ENCODE results near the gene EPHB1.

EPHB1 gene

GRCh38 chr3:134794950-134795745, at the start of gene EPHB1:
TSS of gene EPHB1 (plus strand) at chr3:134795260.
- no peaks in the 10 kb centered on the region for H3K36me3 ChIP-seq (ENCODE audit: control insufficient read depth, insufficient read depth, low read length)
- peaks cover 10% of the 10 kb centered on the region for H3K27me3 ChIP-seq (ENCODE audit: control insufficient read depth, insufficient read depth, low read length)
- no peak within 1 kb of the TSS for H3K9ac ChIP-seq (ENCODE audit: low read length)
- H3K4me3 ChIP-seq (ENCODE audit: low read length) = peak within 1 kb of the TSS; percentile 78
- peaks cover 12% of the 10 kb centered on the region for H3K4me1 ChIP-seq (ENCODE audit: control insufficient read depth, insufficient read depth, low read length)
- H3K27ac ChIP-seq (ENCODE audit: low read depth, low read length) = peak within 1 kb of the TSS; percentile 95

GRCh38 chr3:134748698-134749097, 46.4 kb upstream of the EPHB1 start:
- Histone ChIP-seq H3K36me3 (ENCODE audit: control insufficient read depth, insufficient read depth, low read length) (no peaks in the 10 kb centered on the region), H3K4me3 (ENCODE audit: low read length) (no peak overlapping the region), H3K27ac (ENCODE audit: low read depth, low read length) (no peak overlapping the region), H3K4me1 (ENCODE audit: control insufficient read depth, insufficient read depth, low read length) (peaks cover 3% of the 10 kb centered on the region), H3K9ac (ENCODE audit: low read length) (no peak overlapping the region), H3K27me3 (ENCODE audit: control insufficient read depth, insufficient read depth, low read length) (peaks cover 1% of the 10 kb centered on the region)

GRCh38 chr3:134749174-134749573, 45.9 kb upstream of the EPHB1 start:
- Histone ChIP-seq H3K36me3 (ENCODE audit: control insufficient read depth, insufficient read depth, low read length) (no peaks in the 10 kb centered on the region), H3K27me3 (ENCODE audit: control insufficient read depth, insufficient read depth, low read length) (peaks cover 1% of the 10 kb centered on the region), H3K27ac (ENCODE audit: low read depth, low read length) (no peak overlapping the region), H3K9ac (ENCODE audit: low read length) (no peak overlapping the region), H3K4me3 (ENCODE audit: low read length) (no peak overlapping the region), H3K4me1 (ENCODE audit: control insufficient read depth, insufficient read depth, low read length) (peaks cover 3% of the 10 kb centered on the region)

- no peak overlapping the region for H3K9ac ChIP-seq (ENCODE audit: low read length)
Measured at GRCh38 chr3:134749802-134750553, 45.1 kb upstream of the EPHB1 start.

GRCh38 chr3:134751831-134752230, 43.2 kb upstream of the EPHB1 start:
- Histone ChIP-seq H3K4me1 (ENCODE audit: control insufficient read depth, insufficient read depth, low read length) (peaks cover 3% of the 10 kb centered on the region), H3K9ac (ENCODE audit: low read length) (no peak overlapping the region), H3K36me3 (ENCODE audit: control insufficient read depth, insufficient read depth, low read length) (no peaks in the 10 kb centered on the region), H3K4me3 (ENCODE audit: low read length) (no peak overlapping the region), H3K27ac (ENCODE audit: low read depth, low read length) (no peak overlapping the region), H3K27me3 (ENCODE audit: control insufficient read depth, insufficient read depth, low read length) (peaks cover 1% of the 10 kb centered on the region)

More at GRCh38 chr3:134749802-134750553, 45.1 kb upstream of the EPHB1 start:
- no peak overlapping the region for H3K4me3 ChIP-seq (ENCODE audit: low read length)
- H3K27ac ChIP-seq (ENCODE audit: low read depth, low read length) = no peak overlapping the region
- no peaks in the 10 kb centered on the region for H3K36me3 ChIP-seq (ENCODE audit: control insufficient read depth, insufficient read depth, low read length)
- H3K27me3 ChIP-seq (ENCODE audit: control insufficient read depth, insufficient read depth, low read length) = peaks cover 1% of the 10 kb centered on the region
- H3K4me1 ChIP-seq (ENCODE audit: control insufficient read depth, insufficient read depth, low read length) = peaks cover 3% of the 10 kb centered on the region

- Histone ChIP-seq H3K9ac (ENCODE audit: low read length) (no peak overlapping the region), H3K27me3 (ENCODE audit: control insufficient read depth, insufficient read depth, low read length) (peaks cover 1% of the 10 kb centered on the region)
Measured at GRCh38 chr3:134752761-134753461, 42.1 kb upstream of the EPHB1 start.

GRCh38 chr3:134753999-134754742, 40.9 kb upstream of the EPHB1 start:
- H3K4me1 ChIP-seq (ENCODE audit: control insufficient read depth, insufficient read depth, low read length) = peaks cover 3% of the 10 kb centered on the region
- no peak overlapping the region for H3K4me3 ChIP-seq (ENCODE audit: low read length)
- no peak overlapping the region for H3K9ac ChIP-seq (ENCODE audit: low read length)
- no peak overlapping the region for H3K27ac ChIP-seq (ENCODE audit: low read depth, low read length)
- H3K36me3 ChIP-seq (ENCODE audit: control insufficient read depth, insufficient read depth, low read length) = no peaks in the 10 kb centered on the region
- peaks cover 1% of the 10 kb centered on the region for H3K27me3 ChIP-seq (ENCODE audit: control insufficient read depth, insufficient read depth, low read length)

More at GRCh38 chr3:134752761-134753461, 42.1 kb upstream of the EPHB1 start:
- Histone ChIP-seq H3K27ac (ENCODE audit: low read depth, low read length) (no peak overlapping the region), H3K4me3 (ENCODE audit: low read length) (no peak overlapping the region), H3K4me1 (ENCODE audit: control insufficient read depth, insufficient read depth, low read length) (peaks cover 3% of the 10 kb centered on the region), H3K36me3 (ENCODE audit: control insufficient read depth, insufficient read depth, low read length) (no peaks in the 10 kb centered on the region)

- Histone ChIP-seq H3K4me1 (ENCODE audit: control insufficient read depth, insufficient read depth, low read length) (peaks cover 3% of the 10 kb centered on the region), H3K9ac (ENCODE audit: low read length) (no peak overlapping the region), H3K27ac (ENCODE audit: low read depth, low read length) (no peak overlapping the region), H3K36me3 (ENCODE audit: control insufficient read depth, insufficient read depth, low read length) (no peaks in the 10 kb centered on the region), H3K27me3 (ENCODE audit: control insufficient read depth, insufficient read depth, low read length) (peaks cover 1% of the 10 kb centered on the region), H3K4me3 (ENCODE audit: low read length) (no peak overlapping the region)
Measured at GRCh38 chr3:134754768-134755559, 40.1 kb upstream of the EPHB1 start.

- Histone ChIP-seq H3K4me1 (ENCODE audit: control insufficient read depth, insufficient read depth, low read length) (peaks cover 3% of the 10 kb centered on the region), H3K36me3 (ENCODE audit: control insufficient read depth, insufficient read depth, low read length) (no peaks in the 10 kb centered on the region), H3K27me3 (ENCODE audit: control insufficient read depth, insufficient read depth, low read length) (peaks cover 1% of the 10 kb centered on the region), H3K9ac (ENCODE audit: low read length) (no peak overlapping the region), H3K27ac (ENCODE audit: low read depth, low read length) (no peak overlapping the region), H3K4me3 (ENCODE audit: low read length) (no peak overlapping the region)
Measured at GRCh38 chr3:134755821-134756220, 39.2 kb upstream of the EPHB1 start.

- no peak overlapping the region for H3K4me3 ChIP-seq (ENCODE audit: low read length)
- H3K27me3 ChIP-seq (ENCODE audit: control insufficient read depth, insufficient read depth, low read length) = peaks cover 1% of the 10 kb centered on the region
- H3K4me1 ChIP-seq (ENCODE audit: control insufficient read depth, insufficient read depth, low read length) = peaks cover 3% of the 10 kb centered on the region
- no peaks in the 10 kb centered on the region for H3K36me3 ChIP-seq (ENCODE audit: control insufficient read depth, insufficient read depth, low read length)
- H3K9ac ChIP-seq (ENCODE audit: low read length) = no peak overlapping the region
- H3K27ac ChIP-seq (ENCODE audit: low read depth, low read length) = no peak overlapping the region
Measured at GRCh38 chr3:134757549-134758069, 37.5 kb upstream of the EPHB1 start.

GRCh38 chr3:134761213-134761612, 33.8 kb upstream of the EPHB1 start:
- Histone ChIP-seq H3K4me3 (ENCODE audit: low read length) (no peak overlapping the region), H3K9ac (ENCODE audit: low read length) (no peak overlapping the region), H3K27ac (ENCODE audit: low read depth, low read length) (no peak overlapping the region), H3K36me3 (ENCODE audit: control insufficient read depth, insufficient read depth, low read length) (no peaks in the 10 kb centered on the region), H3K4me1 (ENCODE audit: control insufficient read depth, insufficient read depth, low read length) (no peaks in the 10 kb centered on the region), H3K27me3 (ENCODE audit: control insufficient read depth, insufficient read depth, low read length) (no peaks in the 10 kb centered on the region)
